ENCODE results near the gene CLEC18C. TPM values are rescaled to one million over a fixed set of nuclear protein-coding genes. Genes with fewer than 3 reads are reported as not detected.
"Not testable (repeated sequence)": the region's sequence is repeated elsewhere in the genome, so short reads cannot be mapped to it uniquely, and the experiment has no call there.

CLEC18C gene
- polyA plus RNA-seq, 3 donors, result 0.65 TPM; not detected in 2

GRCh38 chr16:70204010-70204409, 30.4 kb downstream of the CLEC18C start:
- H3K9me3 ChIP-seq (replicated peaks in 1 of 2; ENCODE audit: control insufficient read depth in 1 of 2, insufficient read depth in 1 of 2, low read length in 2 of 2); DNase-seq; intact Hi-C loops (cut with micrococcal nuclease); H3K79me2 ChIP-seq (ENCODE audit: insufficient read depth, low read length); H3K27ac Mint-ChIP-seq; H2AFZ ChIP-seq (ENCODE audit: insufficient read depth, low read depth, low read length, poor library complexity, severe bottlenecking); H3K4me3 Mint-ChIP-seq; H3K9me3 Mint-ChIP-seq; H3K4me1 Mint-ChIP-seq; H3K36me3 ChIP-seq (replicated peaks in 1 of 2; ENCODE audit: control insufficient read depth in 1 of 2, insufficient read depth in 2 of 2, low read length in 2 of 2); H3K4me3 ChIP-seq (replicated peaks in 1 of 3; ENCODE audit: low read depth in 2 of 3, low read length in 3 of 3); H3K27me3 Mint-ChIP-seq (ENCODE audit: low read depth in 3 of 3); H3K4me2 ChIP-seq (replicated peaks; ENCODE audit: extremely low read depth, low read length, poor library complexity, severe bottlenecking); H3K9ac ChIP-seq (ENCODE audit: insufficient read depth, low read length, poor library complexity, severe bottlenecking); H3K27ac ChIP-seq (ENCODE audit: low read depth in 1 of 2, low read length in 2 of 2); H4K20me1 ChIP-seq (ENCODE audit: insufficient read depth, low read length); H3K27me3 ChIP-seq (ENCODE audit: control insufficient read depth in 2 of 2, insufficient read depth in 2 of 2, low read length in 2 of 2); H3K4me1 ChIP-seq (ENCODE audit: control insufficient read depth in 1 of 2, insufficient read depth in 2 of 2, low read length in 2 of 2): not testable (repeated sequence)
- peaks cover 7 to 21% of the 10 kb centered on the region in 2 donors for H3K36me3 Mint-ChIP-seq
- no CpG with 5 or more reads among the region's 29 CpGs for WGBS (ENCODE audit: insufficient coverage)

GRCh38 chr16:70204668-70205405, 31.2 kb downstream of the CLEC18C start:
- DNase-seq; H3K27me3 ChIP-seq (ENCODE audit: control insufficient read depth in 2 of 2, insufficient read depth in 2 of 2, low read length in 2 of 2); H3K4me3 Mint-ChIP-seq; H3K79me2 ChIP-seq (ENCODE audit: insufficient read depth, low read length); H2AFZ ChIP-seq (ENCODE audit: insufficient read depth, low read depth, low read length, poor library complexity, severe bottlenecking); H3K27me3 Mint-ChIP-seq (ENCODE audit: low read depth in 3 of 3); H3K27ac ChIP-seq (ENCODE audit: low read depth in 1 of 2, low read length in 2 of 2); H3K4me3 ChIP-seq (replicated peaks in 1 of 3; ENCODE audit: low read depth in 2 of 3, low read length in 3 of 3); H3K4me1 Mint-ChIP-seq; intact Hi-C loops (cut with micrococcal nuclease); H3K36me3 ChIP-seq (replicated peaks in 1 of 2; ENCODE audit: control insufficient read depth in 1 of 2, insufficient read depth in 2 of 2, low read length in 2 of 2); H3K4me1 ChIP-seq (ENCODE audit: control insufficient read depth in 1 of 2, insufficient read depth in 2 of 2, low read length in 2 of 2); H3K9me3 Mint-ChIP-seq; H3K4me2 ChIP-seq (replicated peaks; ENCODE audit: extremely low read depth, low read length, poor library complexity, severe bottlenecking); H3K27ac Mint-ChIP-seq; H3K9ac ChIP-seq (ENCODE audit: insufficient read depth, low read length, poor library complexity, severe bottlenecking); H3K9me3 ChIP-seq (replicated peaks in 1 of 2; ENCODE audit: control insufficient read depth in 1 of 2, insufficient read depth in 1 of 2, low read length in 2 of 2); H4K20me1 ChIP-seq (ENCODE audit: insufficient read depth, low read length): not testable (repeated sequence)
- peaks cover 11 to 25% of the 10 kb centered on the region in 2 donors for H3K36me3 Mint-ChIP-seq
- 100% methylated on average over 1 of the region's 46 CpGs for WGBS (ENCODE audit: insufficient coverage)

GRCh38 chr16:70206382-70206781, 32.8 kb downstream of the CLEC18C start:
- DNase-seq; H3K4me1 ChIP-seq (ENCODE audit: control insufficient read depth in 1 of 2, insufficient read depth in 2 of 2, low read length in 2 of 2); intact Hi-C loops (cut with micrococcal nuclease); H3K27ac ChIP-seq (ENCODE audit: low read depth in 1 of 2, low read length in 2 of 2); H3K4me1 Mint-ChIP-seq; H3K4me3 ChIP-seq (replicated peaks in 1 of 3; ENCODE audit: low read depth in 2 of 3, low read length in 3 of 3); H4K20me1 ChIP-seq (ENCODE audit: insufficient read depth, low read length); H3K9me3 ChIP-seq (replicated peaks in 1 of 2; ENCODE audit: control insufficient read depth in 1 of 2, insufficient read depth in 1 of 2, low read length in 2 of 2); H3K9ac ChIP-seq (ENCODE audit: insufficient read depth, low read length, poor library complexity, severe bottlenecking); H3K4me2 ChIP-seq (replicated peaks; ENCODE audit: extremely low read depth, low read length, poor library complexity, severe bottlenecking); H3K36me3 ChIP-seq (replicated peaks in 1 of 2; ENCODE audit: control insufficient read depth in 1 of 2, insufficient read depth in 2 of 2, low read length in 2 of 2); H3K27me3 ChIP-seq (ENCODE audit: control insufficient read depth in 2 of 2, insufficient read depth in 2 of 2, low read length in 2 of 2); H2AFZ ChIP-seq (ENCODE audit: insufficient read depth, low read depth, low read length, poor library complexity, severe bottlenecking); H3K9me3 Mint-ChIP-seq; H3K79me2 ChIP-seq (ENCODE audit: insufficient read depth, low read length); H3K27ac Mint-ChIP-seq; H3K27me3 Mint-ChIP-seq (ENCODE audit: low read depth in 3 of 3); H3K4me3 Mint-ChIP-seq: not testable (repeated sequence)
- peaks cover 12 to 29% of the 10 kb centered on the region in 2 donors for H3K36me3 Mint-ChIP-seq
- no CpG with 5 or more reads among the region's 6 CpGs for WGBS (ENCODE audit: insufficient coverage)

- H3K27ac ChIP-seq (ENCODE audit: low read depth in 1 of 2, low read length in 2 of 2); H3K4me3 Mint-ChIP-seq; H3K27me3 Mint-ChIP-seq (ENCODE audit: low read depth in 3 of 3); H3K4me2 ChIP-seq (replicated peaks; ENCODE audit: extremely low read depth, low read length, poor library complexity, severe bottlenecking); H3K4me3 ChIP-seq (replicated peaks in 1 of 3; ENCODE audit: low read depth in 2 of 3, low read length in 3 of 3); H3K4me1 ChIP-seq (ENCODE audit: control insufficient read depth in 1 of 2, insufficient read depth in 2 of 2, low read length in 2 of 2); H3K27me3 ChIP-seq (ENCODE audit: control insufficient read depth in 2 of 2, insufficient read depth in 2 of 2, low read length in 2 of 2); H3K9me3 ChIP-seq (replicated peaks in 1 of 2; ENCODE audit: control insufficient read depth in 1 of 2, insufficient read depth in 1 of 2, low read length in 2 of 2); H4K20me1 ChIP-seq (ENCODE audit: insufficient read depth, low read length); intact Hi-C loops (cut with micrococcal nuclease); H3K9ac ChIP-seq (ENCODE audit: insufficient read depth, low read length, poor library complexity, severe bottlenecking); H3K4me1 Mint-ChIP-seq; H3K9me3 Mint-ChIP-seq; H2AFZ ChIP-seq (ENCODE audit: insufficient read depth, low read depth, low read length, poor library complexity, severe bottlenecking); H3K79me2 ChIP-seq (ENCODE audit: insufficient read depth, low read length); DNase-seq; H3K27ac Mint-ChIP-seq: not testable (repeated sequence)
- H3K36me3 ChIP-seq (replicated peaks in 1 of 2; ENCODE audit: control insufficient read depth in 1 of 2, insufficient read depth in 2 of 2, low read length in 2 of 2), result peaks cover 10 to 35% of the 10 kb centered on the region in 2 donors
- no CpG with 5 or more reads among the region's 2 CpGs for WGBS (ENCODE audit: insufficient coverage)
- peaks cover 37 to 71% of the 10 kb centered on the region in 2 donors for H3K36me3 Mint-ChIP-seq
Measured at GRCh38 chr16:70218586-70218985, 45.0 kb downstream of the CLEC18C start.
